DMS153 treated with DMSO at 0.1 percent for 48 hours (cell line): ENCODE measurements around the gene CALML5.

ENCODE experiments used
- DNase-seq: peaks from one replicate; lab custom pipeline; 2025; ENCODE audit not compliant: unreplicated experiment; lab: John Stamatoyannopoulos, UW

Gene CALML5, protein sequence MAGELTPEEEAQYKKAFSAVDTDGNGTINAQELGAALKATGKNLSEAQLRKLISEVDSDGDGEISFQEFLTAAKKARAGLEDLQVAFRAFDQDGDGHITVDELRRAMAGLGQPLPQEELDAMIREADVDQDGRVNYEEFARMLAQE

GRCh38 chr10:5499493-5500140, at the start of gene CALML5:
TSS of gene CALML5 (minus strand) at chr10:5499570. CDS start at chr10:5499438, 132 bp downstream.
- DNase-seq = no peak

DNA sequence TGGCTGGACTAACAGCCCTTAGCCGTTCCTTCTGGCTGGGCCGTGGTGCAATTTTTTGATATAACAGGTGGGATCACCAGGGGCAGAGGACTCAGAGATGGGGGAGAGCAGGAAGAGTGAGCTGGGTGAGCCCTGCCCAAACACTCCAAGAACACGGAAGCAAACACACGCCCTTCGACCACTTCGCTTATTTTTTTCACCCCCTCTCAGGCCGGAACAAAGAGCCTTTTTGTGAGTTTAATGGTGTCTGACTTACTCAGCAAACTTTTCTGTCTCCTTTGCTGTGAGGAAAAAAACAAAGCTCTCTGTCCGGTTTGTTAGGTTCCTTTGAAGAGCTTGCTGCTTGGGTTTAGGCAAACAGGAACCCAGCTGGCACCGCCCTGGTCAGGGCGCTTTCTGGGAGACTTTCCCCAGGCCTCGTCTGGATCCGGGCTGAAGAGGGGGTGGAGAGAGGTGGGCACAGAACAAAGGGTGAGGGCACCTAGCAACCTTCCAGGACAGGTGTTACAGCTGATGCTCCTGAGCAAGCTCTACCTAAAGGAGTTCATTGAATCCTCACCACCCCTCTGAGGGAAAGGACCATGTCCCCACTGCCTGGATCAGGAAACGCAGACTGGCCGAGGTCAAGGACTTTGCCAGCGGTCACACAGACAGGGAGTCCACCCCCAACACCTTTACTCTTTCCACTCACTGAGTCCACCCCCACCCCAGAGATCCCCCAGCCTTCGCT, 48.7 kb upstream of the CALML5 start:
- peak; percentile 38 for DNase-seq

DNA sequence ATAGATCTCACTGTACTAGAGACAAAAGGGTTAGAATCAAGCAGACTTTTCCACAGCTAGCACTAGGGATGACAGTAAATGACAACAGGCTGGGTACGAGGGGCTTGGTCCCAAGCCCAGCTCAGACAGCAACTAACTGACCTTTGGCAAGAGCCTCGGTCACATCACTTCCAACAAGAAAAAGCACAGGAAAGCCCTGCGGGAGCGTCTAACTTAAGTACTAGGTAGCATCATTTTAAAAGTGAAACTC, 48.2 kb upstream of the CALML5 start:
- DNase-seq = no peak

- DNase-seq = no peak
Measured at GRCh38 chr10:5546891-5547680, 47.7 kb upstream of the CALML5 start.

DNA sequence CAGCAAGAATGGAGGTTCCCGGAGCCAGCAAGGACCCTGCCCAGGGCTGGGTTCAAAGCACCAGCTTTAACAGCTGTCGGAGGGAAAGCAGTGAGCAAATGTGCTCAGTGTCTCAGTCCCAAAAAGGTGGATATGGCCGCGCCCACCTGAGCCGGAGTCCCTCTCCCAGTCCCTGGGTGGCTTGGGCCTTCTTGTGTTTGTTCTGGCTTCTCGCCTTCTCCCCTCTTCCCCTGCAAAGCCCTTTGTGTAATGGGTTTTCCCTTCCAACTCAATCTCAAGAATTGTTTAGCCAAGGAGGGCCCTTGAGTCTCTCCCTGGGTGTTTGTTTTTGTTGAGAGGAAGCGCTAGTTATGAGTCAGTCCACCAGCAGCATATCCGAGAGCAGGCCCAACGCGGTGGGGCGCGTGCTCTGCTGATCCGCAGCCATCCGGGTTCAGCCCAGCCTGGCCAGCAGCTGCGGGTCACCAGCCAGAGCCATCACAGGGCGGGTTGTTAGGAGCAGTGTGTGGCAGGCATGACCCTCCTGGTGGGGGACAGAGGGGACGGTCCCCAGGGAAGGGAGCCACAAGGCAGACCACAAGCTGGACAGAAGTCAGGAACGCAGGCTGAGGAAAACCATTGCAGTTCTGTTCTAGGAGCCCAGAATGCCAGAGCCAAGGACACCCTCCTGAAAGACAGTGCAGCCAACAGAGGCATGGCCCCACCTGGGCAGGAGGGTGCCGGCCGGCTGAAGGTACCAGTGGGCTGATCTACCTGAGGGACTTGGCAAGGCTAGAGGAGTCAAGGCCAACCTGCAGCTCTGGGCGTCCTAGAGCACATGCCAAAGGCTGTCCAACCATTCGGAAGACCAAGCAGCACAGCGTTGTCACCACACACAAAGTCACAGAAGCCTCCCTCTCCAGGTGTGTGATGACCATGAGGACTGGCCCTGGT, 46.7 kb upstream of the CALML5 start:
- DNase-seq = no peak

GRCh38 chr10:5545426-5545777, 46.0 kb upstream of the CALML5 start:
- no peak for DNase-seq

GRCh38 chr10:5545011-5545410, 45.6 kb upstream of the CALML5 start:
- DNase-seq = no peak

DNA sequence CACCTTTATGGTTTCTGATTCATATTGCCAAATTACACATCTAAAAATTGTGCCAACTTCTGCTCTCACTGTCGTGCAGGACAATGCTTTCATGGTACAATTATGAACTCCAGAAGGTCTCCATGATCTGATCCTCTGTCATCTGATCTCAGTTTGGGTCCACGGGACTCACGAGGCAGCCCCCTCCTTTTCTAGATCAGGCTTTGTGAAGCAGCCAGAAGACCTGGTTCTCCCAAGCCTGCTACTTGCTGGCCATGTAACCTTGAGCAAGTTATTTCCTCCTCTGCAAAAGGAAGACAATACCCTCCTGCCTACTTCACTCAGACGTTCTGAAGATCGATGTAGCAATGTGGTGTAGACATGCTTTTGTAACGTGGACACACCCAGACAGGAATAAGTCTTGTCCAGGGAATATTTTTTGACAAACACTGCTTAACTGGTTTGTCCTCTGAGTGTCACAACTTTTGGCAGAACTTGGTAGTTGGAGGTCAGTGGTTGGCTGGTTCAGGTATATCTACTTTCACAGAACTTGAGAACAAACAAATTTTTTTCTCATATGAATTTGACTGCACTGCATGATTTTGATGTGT, 44.9 kb upstream of the CALML5 start:
- DNase-seq = no peak

- DNase-seq = no peak
Measured at GRCh38 chr10:5543623-5544022, 44.3 kb upstream of the CALML5 start.

- DNase-seq = no peak
Measured at GRCh38 chr10:5542100-5542499, 42.7 kb upstream of the CALML5 start.

GRCh38 chr10:5540891-5541290, 41.5 kb upstream of the CALML5 start:
- no peak for DNase-seq

- no peak for DNase-seq
Measured at GRCh38 chr10:5540080-5540479, 40.7 kb upstream of the CALML5 start.

GRCh38 chr10:5538892-5539651, 39.7 kb upstream of the CALML5 start:
- DNase-seq = no peak

GRCh38 chr10:5538446-5538845, 39.1 kb upstream of the CALML5 start:
- DNase-seq = no peak

- DNase-seq = no peak
Measured at GRCh38 chr10:5537684-5538083, 38.3 kb upstream of the CALML5 start.

DNA sequence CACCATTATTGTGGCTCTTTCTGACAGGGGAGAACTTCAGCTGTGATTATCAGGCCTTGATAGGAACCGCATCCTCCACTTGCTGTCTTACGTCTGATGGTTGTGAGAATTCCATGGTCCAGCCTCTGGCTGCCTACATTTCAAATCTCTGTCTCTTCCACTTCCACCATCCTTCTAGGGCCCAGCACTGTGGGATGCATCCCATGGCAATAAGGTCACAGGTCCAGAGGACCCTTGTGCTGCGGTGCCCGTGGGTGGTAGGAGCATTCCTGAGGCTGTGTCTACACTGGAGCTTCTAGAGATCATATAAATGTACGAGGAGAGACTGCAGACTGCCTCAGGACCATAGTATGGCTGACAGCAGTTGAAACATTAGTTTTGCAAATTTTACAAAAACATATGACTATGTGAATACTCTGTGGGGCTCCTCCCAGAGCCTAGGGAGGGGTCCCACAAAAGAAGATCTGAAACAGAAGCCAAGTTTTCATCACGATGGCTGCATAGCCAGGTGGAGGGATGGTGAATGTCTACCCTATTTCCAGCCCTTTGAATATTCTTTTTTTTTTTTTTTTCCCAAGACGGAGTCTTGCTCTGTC, 37.2 kb upstream of the CALML5 start:
- DNase-seq = no peak

DNA sequence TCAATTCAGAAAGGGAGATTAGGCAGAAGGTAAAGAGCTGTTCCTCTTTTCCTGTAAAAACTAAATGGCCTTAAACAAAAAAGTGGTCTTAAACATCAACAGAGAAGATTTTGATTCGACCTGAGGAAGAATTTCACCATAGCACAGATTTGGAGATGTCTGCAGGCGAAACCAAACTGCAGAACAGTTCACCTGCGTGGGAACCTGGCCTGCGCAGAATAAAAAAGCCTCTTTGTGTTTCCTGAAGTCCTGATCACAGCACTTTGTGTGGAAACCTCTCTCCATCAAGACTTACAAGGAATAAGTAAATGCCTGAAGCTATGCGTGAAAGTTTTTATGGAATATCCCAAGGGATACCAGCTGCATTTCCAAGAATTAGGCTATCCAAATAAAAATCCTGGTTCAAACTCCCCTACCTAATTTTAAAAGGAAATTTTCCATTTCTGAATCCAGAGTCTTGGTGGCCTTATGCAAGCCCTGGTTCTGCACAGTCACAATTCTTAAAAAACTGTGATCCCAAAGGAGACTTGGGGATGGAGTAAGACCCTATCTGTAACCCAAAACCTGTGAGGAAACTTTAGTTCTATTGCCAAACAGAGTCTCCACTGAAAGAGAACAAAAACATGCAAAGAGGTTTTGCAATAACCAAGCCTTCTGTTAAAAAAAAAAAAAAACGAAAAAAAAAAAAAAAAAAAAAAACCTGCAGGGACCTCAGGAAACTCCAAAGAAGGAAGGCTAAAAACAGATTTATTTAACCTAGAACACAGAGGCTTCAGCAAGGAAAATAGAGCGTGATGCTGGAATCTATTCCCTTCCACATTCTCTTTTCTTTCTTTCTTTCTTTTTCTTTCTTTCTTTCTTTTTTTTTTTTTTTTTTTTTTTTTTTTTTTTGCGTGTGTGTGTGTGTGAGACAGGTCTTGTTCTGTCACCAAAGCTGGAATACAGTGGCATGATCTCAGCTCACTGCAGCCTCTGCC, 35.8 kb upstream of the CALML5 start:
- no peak for DNase-seq
